H9 (cell line): Measurements from ENCODE around the gene PACSIN3. TPM values are rescaled to one million over a fixed set of nuclear protein-coding genes. Genes with fewer than 3 reads are reported as not detected.

ENCODE experiments used
- DNase-seq: peaks from one replicate; pipeline ENCODE4 v3.0.0-alpha.2; 2017
- H2AFZ ChIP-seq: one replicate; pipeline ENCODE4 v1.6.1; 2013; ENCODE audit warnings: mild to moderate bottlenecking, low read length, control low read depth, moderate library complexity
- H2AK5ac ChIP-seq: 2 replicates; pipeline ENCODE4 v1.6.1; 2013; ENCODE audit warnings: low read length, control low read depth, mixed read lengths; ENCODE audit not compliant: insufficient read length
- H2BK120ac ChIP-seq: one replicate; pipeline ENCODE4 v1.6.1; 2013; ENCODE audit warnings: low read depth, mild to moderate bottlenecking, low read length, control low read depth, inconsistent platforms; ENCODE audit not compliant: poor library complexity, severe bottlenecking
- H2BK12ac ChIP-seq: 2 replicates; pipeline ENCODE4 v1.6.1; 2013; ENCODE audit warnings: low read length, control low read depth, mixed read lengths, low read depth; ENCODE audit not compliant: insufficient read length
- H2BK15ac ChIP-seq: 2 replicates; pipeline ENCODE4 v1.6.1; 2013; ENCODE audit warnings: low read depth, low read length, control low read depth
- H2BK20ac ChIP-seq: one replicate; pipeline ENCODE4 v1.6.1; 2013; ENCODE audit warnings: low read depth, mild to moderate bottlenecking, low read length, control low read depth, inconsistent platforms; ENCODE audit not compliant: poor library complexity, severe bottlenecking
- H2BK5ac ChIP-seq: 2 replicates; pipeline ENCODE4 v1.6.1; 2013; ENCODE audit warnings: low read length, control low read depth, mixed read lengths; ENCODE audit not compliant: insufficient read length
- H3K14ac ChIP-seq: 2 replicates; pipeline ENCODE4 v1.6.1; 2013; ENCODE audit warnings: low read length, control low read depth; ENCODE audit not compliant: insufficient read depth
- H3K18ac ChIP-seq: 2 replicates; pipeline ENCODE4 v1.6.1; 2013; ENCODE audit warnings: low read depth, mild to moderate bottlenecking, mixed read lengths, low read length, control low read depth; ENCODE audit not compliant: insufficient read length
- H3K23ac ChIP-seq: 2 replicates; pipeline ENCODE4 v1.6.1; 2013; ENCODE audit warnings: low read length, control low read depth, mixed read lengths, low read depth; ENCODE audit not compliant: insufficient read length
- H3K23me2 ChIP-seq: 2 replicates; pipeline ENCODE4 v1.6.1; 2013; ENCODE audit warnings: low read depth, mild to moderate bottlenecking, mixed read lengths, low read length, control low read depth; ENCODE audit not compliant: insufficient read length, poor library complexity, severe bottlenecking
- H3K27ac ChIP-seq: 2 replicates; pipeline ENCODE4 v1.5.1; 2013; ENCODE audit warnings: low read length, control low read depth, mixed read lengths, low read depth; ENCODE audit not compliant: insufficient read length
- H3K27me3 ChIP-seq: 2 replicates; pipeline ENCODE4 v1.6.1; 2013; ENCODE audit warnings: low read length, control low read depth, inconsistent platforms; ENCODE audit not compliant: insufficient read depth
- H3K4ac ChIP-seq: 2 replicates; pipeline ENCODE4 v1.6.1; 2013; ENCODE audit warnings: low read depth, mild to moderate bottlenecking, control low read depth, inconsistent platforms, low read length, moderate library complexity
- H3K4me1 ChIP-seq: 2 replicates; pipeline ENCODE4 v1.6.1; 2013; ENCODE audit warnings: low read length, control low read depth, inconsistent platforms; ENCODE audit not compliant: insufficient read depth
- H3K4me2 ChIP-seq: 2 replicates; pipeline ENCODE4 v1.6.1; 2013; ENCODE audit warnings: low read length, control low read depth, mixed read lengths; ENCODE audit not compliant: insufficient read length, insufficient read depth
- H3K56ac ChIP-seq: 2 replicates; pipeline ENCODE4 v1.6.1; 2013; ENCODE audit warnings: low read depth, mild to moderate bottlenecking, mixed read lengths, low read length, control low read depth; ENCODE audit not compliant: insufficient read length
- H3K79me1 ChIP-seq: 2 replicates; pipeline ENCODE4 v1.6.1; 2013; ENCODE audit warnings: low read depth, mild to moderate bottlenecking, moderate library complexity, low read length, control low read depth, inconsistent platforms; ENCODE audit not compliant: insufficient read depth, poor library complexity, severe bottlenecking
- H3K79me2 ChIP-seq: 2 replicates; pipeline ENCODE4 v1.6.1; 2013; ENCODE audit warnings: low read length, control low read depth, inconsistent platforms; ENCODE audit not compliant: insufficient read depth
- H3K9ac ChIP-seq: 2 replicates; pipeline ENCODE4 v1.6.1; 2013; ENCODE audit warnings: low read length, control low read depth, mixed read lengths; ENCODE audit not compliant: insufficient read length; ENCODE audit errors: extremely low read depth
- H3K9me3 ChIP-seq: one replicate; pipeline ENCODE4 v1.6.1; 2013; ENCODE audit warnings: low read depth, low read length, inconsistent platforms; ENCODE audit not compliant: control insufficient read depth
- H3T11ph ChIP-seq: one replicate; pipeline ENCODE4 v1.6.1; 2013; ENCODE audit warnings: mild to moderate bottlenecking, low read length, control low read depth, inconsistent platforms
- H4K20me1 ChIP-seq: one replicate; pipeline ENCODE4 v1.6.1; 2013; ENCODE audit not compliant: control insufficient read depth, insufficient read length, insufficient read depth
- H4K5ac ChIP-seq: 2 replicates; pipeline ENCODE4 v1.6.1; 2013; ENCODE audit warnings: low read depth, mild to moderate bottlenecking, mixed read lengths, low read length, control low read depth; ENCODE audit not compliant: insufficient read length
- H4K8ac ChIP-seq: replicated peaks from 2 replicates; pipeline ENCODE4 v1.6.1; 2013; ENCODE audit warnings: low read length, control low read depth, mixed read lengths, low read depth; ENCODE audit not compliant: insufficient read length
- H4K91ac ChIP-seq: 2 replicates; pipeline ENCODE4 v1.6.1; 2013; ENCODE audit warnings: low read depth, mild to moderate bottlenecking, moderate library complexity, mixed read lengths, low read length, control low read depth; ENCODE audit not compliant: insufficient read length
- H3K27ac Mint-ChIP-seq, 3 experiments: 2 replicates in 2 of 3; 3 replicates in 1 of 3; pipeline ENCODE4 v1.8.0; 2020 to 2021; ENCODE audit warnings: mixed read lengths in 3 of 3, mild to moderate bottlenecking in 1 of 3, moderate library complexity in 1 of 3
- H3K27me3 Mint-ChIP-seq: 2 replicates; pipeline ENCODE4 v1.8.0; 2021; ENCODE audit warnings: low read depth, mild to moderate bottlenecking, moderate library complexity, mixed read lengths
- H3K36me3 Mint-ChIP-seq, 3 experiments: 2 replicates in 2 of 3; 3 replicates in 1 of 3; pipeline ENCODE4 v1.8.0; 2020 to 2021; ENCODE audit warnings: low read depth in 3 of 3, mixed read lengths in 3 of 3; ENCODE audit not compliant: insufficient read depth in 1 of 3
- H3K4me1 Mint-ChIP-seq, 2 experiments: 2 replicates each; pipeline ENCODE4 v1.8.0; 2020; ENCODE audit warnings: mixed read lengths in 2 of 2
- H3K4me3 Mint-ChIP-seq, 2 experiments: 2 replicates in 1 of 2; 3 replicates in 1 of 2; pipeline ENCODE4 v1.8.0; 2020 to 2021; ENCODE audit warnings: mild to moderate bottlenecking in 2 of 2, mixed read lengths in 2 of 2, moderate library complexity in 1 of 2
- H3K9me3 Mint-ChIP-seq, 2 experiments: 2 replicates in 1 of 2; 3 replicates in 1 of 2; pipeline ENCODE4 v1.8.0; 2020; ENCODE audit warnings: mild to moderate bottlenecking in 2 of 2, mixed read lengths in 2 of 2, moderate library complexity in 1 of 2
- WGBS: extraction: QIAGEN DNeasy Blood & Tissue Kit; methylation state at CpG from one replicate; pipeline ENCODE4 v1.1.7; 2013; ENCODE audit warnings: missing lambda C conversion rate, low lambda C conversion rate, mixed read lengths; ENCODE audit not compliant: insufficient read length; ENCODE audit errors: extremely low coverage; 5-methylcytosine and 5-hydroxymethylcytosine counted together
- total RNA-seq: library from RNA; stranded (reverse); gene quantifications from 2 replicates; pipeline ENCODE4 v1.2.1, GENCODE V29; 2021
- TF ChIP-seq, protein P1 (sequence below): fragments of 200-600 bp; sonication (generic); conservative IDR thresholded peaks from 3 replicates; pipeline ENCODE4 v1.8.0; 2021; ENCODE audit warnings: antibody characterized with exemption, mild to moderate bottlenecking

Gene PACSIN3
- total RNA-seq, 1 experiment from 2014 or later = 63.0 TPM

DNA sequence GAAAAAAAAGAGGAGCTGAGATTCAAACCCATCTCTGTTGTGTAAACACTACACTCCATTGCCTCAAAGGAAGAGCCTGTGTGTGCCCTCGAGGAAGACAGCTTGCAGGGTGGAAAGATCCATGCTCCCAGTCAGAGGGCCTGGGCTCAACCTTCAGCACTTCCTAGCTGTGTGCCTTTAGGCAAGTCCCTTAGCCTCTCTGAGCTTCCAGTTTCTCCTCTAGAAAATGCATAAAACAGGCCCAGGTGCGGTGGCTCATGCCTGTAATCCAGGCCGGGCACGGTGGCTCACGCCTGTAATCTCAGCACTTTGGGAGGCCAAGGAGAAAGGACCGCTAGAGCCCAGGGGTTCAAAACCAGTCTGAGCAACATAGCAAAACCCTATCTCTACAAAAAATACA, 5.0 kb downstream of the PACSIN3 start:
- Mint-ChIP-seq H3K4me3 (no peak overlapping the region), H3K9me3 (no peaks in the 10 kb centered on the region), H3K27ac (no peak overlapping the region), H3K36me3 (peaks cover 2 to 17% (median 15%) of the 10 kb centered on the region in 3 experiments; a peak in 5 of 7 replicates), H3K4me1 (peaks cover 20% of the 10 kb centered on the region in 2 experiments), H3K27me3 (no peaks in the 10 kb centered on the region)
- Histone ChIP-seq H3K4me1 (no peaks in the 10 kb centered on the region), H2AFZ (no peak overlapping the region), H4K91ac (no peak overlapping the region), H3K27me3 (no peaks in the 10 kb centered on the region), H3K4me2 (no peak overlapping the region), H2BK120ac (no peak overlapping the region), H2BK20ac (no peak overlapping the region), H2BK15ac (no peak overlapping the region), H3K9me3 (no peaks in the 10 kb centered on the region), H3K18ac (no peak overlapping the region), H3T11ph (no peak overlapping the region), H3K4ac (no peak overlapping the region), H4K20me1 (no peaks in the 10 kb centered on the region), H3K27ac (no peak overlapping the region), H2BK12ac (no peak overlapping the region), H3K79me2 (peaks cover 2% of the 10 kb centered on the region; the same call in 1 of the 2 replicates), H3K79me1 (no peaks in the 10 kb centered on the region), H3K23me2 (peaks cover under 1% of the 10 kb centered on the region), H4K8ac (no peak overlapping the region), H3K9ac (no peak overlapping the region), H3K56ac (no peak overlapping the region), H2AK5ac (no peak overlapping the region), H4K5ac (no peak overlapping the region), H2BK5ac (no peak overlapping the region), H3K14ac (no peak overlapping the region), H3K23ac (no peak overlapping the region)
- no CpG with 5 or more reads among the region's 6 CpGs for WGBS
- TF ChIP-seq, protein P1, sequence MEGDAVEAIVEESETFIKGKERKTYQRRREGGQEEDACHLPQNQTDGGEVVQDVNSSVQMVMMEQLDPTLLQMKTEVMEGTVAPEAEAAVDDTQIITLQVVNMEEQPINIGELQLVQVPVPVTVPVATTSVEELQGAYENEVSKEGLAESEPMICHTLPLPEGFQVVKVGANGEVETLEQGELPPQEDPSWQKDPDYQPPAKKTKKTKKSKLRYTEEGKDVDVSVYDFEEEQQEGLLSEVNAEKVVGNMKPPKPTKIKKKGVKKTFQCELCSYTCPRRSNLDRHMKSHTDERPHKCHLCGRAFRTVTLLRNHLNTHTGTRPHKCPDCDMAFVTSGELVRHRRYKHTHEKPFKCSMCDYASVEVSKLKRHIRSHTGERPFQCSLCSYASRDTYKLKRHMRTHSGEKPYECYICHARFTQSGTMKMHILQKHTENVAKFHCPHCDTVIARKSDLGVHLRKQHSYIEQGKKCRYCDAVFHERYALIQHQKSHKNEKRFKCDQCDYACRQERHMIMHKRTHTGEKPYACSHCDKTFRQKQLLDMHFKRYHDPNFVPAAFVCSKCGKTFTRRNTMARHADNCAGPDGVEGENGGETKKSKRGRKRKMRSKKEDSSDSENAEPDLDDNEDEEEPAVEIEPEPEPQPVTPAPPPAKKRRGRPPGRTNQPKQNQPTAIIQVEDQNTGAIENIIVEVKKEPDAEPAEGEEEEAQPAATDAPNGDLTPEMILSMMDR = no peak
- no peak for DNase-seq
